MG63 (cell line): ENCODE results near the gene MAP2K2. TPM values are rescaled to one million over a fixed set of nuclear protein-coding genes. Genes with fewer than 3 reads are reported as not detected.
"Not testable (repeated sequence)": the region's sequence is repeated elsewhere in the genome, so short reads cannot be mapped to it uniquely, and the experiment has no call there.

Experiments used
- DNase-seq: peaks from one replicate; pipeline ENCODE4 v3.0.0-alpha.2; 2020
- H3K27me3 ChIP-seq: fragments of 250-450 bp; sonication (Bioruptor Pico); 2 replicates; pipeline ENCODE4 v1.5.1; 2020; ENCODE audit warnings: mild to moderate bottlenecking, moderate library complexity
- H3K36me3 ChIP-seq: fragments of 250-450 bp; sonication (Bioruptor Pico); 2 replicates; pipeline ENCODE4 v1.5.1; 2020; ENCODE audit warnings: mild to moderate bottlenecking, moderate library complexity
- H3K4me3 ChIP-seq: fragments of 250-450 bp; sonication (Bioruptor Pico); 2 replicates; pipeline ENCODE4 v1.5.1; 2020; ENCODE audit warnings: mild to moderate bottlenecking, moderate library complexity
- H3K9me3 ChIP-seq: fragments of 250-450 bp; sonication (Bioruptor Pico); 2 replicates; pipeline ENCODE4 v1.5.1; 2020; ENCODE audit warnings: mild to moderate bottlenecking, moderate library complexity
- total RNA-seq: library from RNA; depleted of rRNA; stranded (reverse); fragments of >200 nt; shearing (Covaris generic); gene quantifications from 2 replicates; pipeline ENCODE4 v1.2.3, GENCODE V29; 2014; ENCODE audit warnings: low replicate concordance; rRNA removed

Gene MAP2K2
- total RNA-seq, result 115 and 216 TPM in 2 replicates

- peak within 1 kb of the TSS; percentile 58 for H3K4me3 ChIP-seq
- DNase-seq, result peak; percentile 84
- H3K9me3 ChIP-seq, result no peaks in the 10 kb centered on the region
- peaks cover 6% of the 10 kb centered on the region for H3K36me3 ChIP-seq
- no peaks in the 10 kb centered on the region for H3K27me3 ChIP-seq
These were observed at the start of gene MAP2K2 for GRCh38 chr19:4123615-4124568. TSS of gene MAP2K2 (minus strand) at chr19:4124122. CDS start at chr19:4123875, 247 bp downstream.

GRCh38 chr19:4172861-4173473 lies 49.0 kb upstream of the MAP2K2 start:
- Histone ChIP-seq H3K9me3 (no peaks in the 10 kb centered on the region), H3K36me3 (no peaks in the 10 kb centered on the region), H3K4me3 (no peak overlapping the region), H3K27me3 (peaks cover 8% of the 10 kb centered on the region; the same call in 1 of the 2 replicates)
- peak; percentile 48 for DNase-seq

GRCh38 chr19:4171676-4172075 lies 47.8 kb upstream of the MAP2K2 start:
- no peak for DNase-seq
- Histone ChIP-seq H3K9me3 (no peaks in the 10 kb centered on the region), H3K36me3 (no peaks in the 10 kb centered on the region), H3K4me3 (no peak overlapping the region), H3K27me3 (peaks cover 11% of the 10 kb centered on the region; the same call in 1 of the 2 replicates)

GRCh38 chr19:4164262-4164661 lies 40.3 kb upstream of the MAP2K2 start:
- Histone ChIP-seq H3K36me3 (no peaks in the 10 kb centered on the region), H3K9me3 (no peaks in the 10 kb centered on the region), H3K27me3 (peaks cover 6% of the 10 kb centered on the region), H3K4me3 (no peak overlapping the region)
- no peak for DNase-seq

GRCh38 chr19:4161415-4162077 lies 37.6 kb upstream of the MAP2K2 start:
- Histone ChIP-seq H3K36me3 (no peaks in the 10 kb centered on the region), H3K9me3 (no peaks in the 10 kb centered on the region), H3K4me3 (no peak overlapping the region), H3K27me3 (peaks cover 3% of the 10 kb centered on the region; the same call in 1 of the 2 replicates)
- DNase-seq, result no peak

- DNase-seq, H3K4me3 ChIP-seq, H3K9me3 ChIP-seq, H3K36me3 ChIP-seq, H3K27me3 ChIP-seq: not testable (repeated sequence)
These were observed 34.0 kb upstream of the MAP2K2 start for GRCh38 chr19:4157971-4158370.

GRCh38 chr19:4157164-4157563 lies 33.2 kb upstream of the MAP2K2 start:
- Histone ChIP-seq H3K9me3 (no peaks in the 10 kb centered on the region), H3K36me3 (no peaks in the 10 kb centered on the region), H3K27me3 (0 out of 2 replicates have a peak, but pooled peaks cover 5% of the 10 kb centered on the region), H3K4me3 (no peak overlapping the region)
- no peak for DNase-seq

GRCh38 chr19:4154571-4155312 lies 30.8 kb upstream of the MAP2K2 start:
- no peaks in the 10 kb centered on the region for H3K36me3 ChIP-seq
- no peaks in the 10 kb centered on the region for H3K9me3 ChIP-seq
- no peak overlapping the region for H3K4me3 ChIP-seq
- DNase-seq, result no peak
- H3K27me3 ChIP-seq, result 0 out of 2 replicates have a peak, but pooled peaks cover 5% of the 10 kb centered on the region

GRCh38 chr19:4152241-4152998 lies 28.5 kb upstream of the MAP2K2 start:
- Histone ChIP-seq H3K4me3 (no peak overlapping the region), H3K36me3 (no peaks in the 10 kb centered on the region), H3K27me3 (0 out of 2 replicates have a peak, but pooled peaks cover 5% of the 10 kb centered on the region), H3K9me3 (no peaks in the 10 kb centered on the region)
- no peak for DNase-seq

- H3K9me3 ChIP-seq, result no peaks in the 10 kb centered on the region
- H3K27me3 ChIP-seq, result 0 out of 2 replicates have a peak, but pooled peaks cover 5% of the 10 kb centered on the region
- H3K4me3 ChIP-seq, result no peak overlapping the region
- H3K36me3 ChIP-seq, result no peaks in the 10 kb centered on the region
- DNase-seq, result no peak
These were observed 27.7 kb upstream of the MAP2K2 start for GRCh38 chr19:4151623-4152022.

- 0 out of 2 replicates have a peak, but pooled peaks cover 1% of the 10 kb centered on the region for H3K27me3 ChIP-seq
- H3K4me3 ChIP-seq, result no peak overlapping the region
- H3K9me3 ChIP-seq, result no peaks in the 10 kb centered on the region
- DNase-seq, result no peak
- H3K36me3 ChIP-seq, result no peaks in the 10 kb centered on the region
These were observed 25.8 kb upstream of the MAP2K2 start for GRCh38 chr19:4149518-4150288.

- H3K36me3 ChIP-seq, result no peaks in the 10 kb centered on the region
- H3K27me3 ChIP-seq, result no peaks in the 10 kb centered on the region
- H3K9me3 ChIP-seq, result no peaks in the 10 kb centered on the region
- peak; percentile 27 for DNase-seq
- no peak overlapping the region for H3K4me3 ChIP-seq
These were observed 20.8 kb upstream of the MAP2K2 start for GRCh38 chr19:4144666-4145249.

GRCh38 chr19:4142916-4143315 lies 19.0 kb upstream of the MAP2K2 start:
- not testable (repeated sequence) for DNase-seq, H3K4me3 ChIP-seq, H3K9me3 ChIP-seq, H3K36me3 ChIP-seq, H3K27me3 ChIP-seq

GRCh38 chr19:4140237-4140711 lies 16.4 kb upstream of the MAP2K2 start:
- DNase-seq, result peak; percentile 26
- no peaks in the 10 kb centered on the region for H3K27me3 ChIP-seq
- H3K9me3 ChIP-seq, result no peaks in the 10 kb centered on the region
- H3K36me3 ChIP-seq, result no peaks in the 10 kb centered on the region
- no peak overlapping the region for H3K4me3 ChIP-seq
